ENCODE data around the gene ZNF649.
"Not testable (repeated sequence)": the region's sequence is repeated elsewhere in the genome, so short reads cannot be mapped to it uniquely, and the experiment has no call there.

Gene ZNF649

GRCh38 chr19:51904331-51905165 lies at the start of gene ZNF649:
ZNF649 (minus strand) TSS chr19:51905017; CDS start chr19:51900107, 4,910 bp downstream.
- DNase-seq (ENCODE audit: low spot score), result peak; percentile 77

DNA sequence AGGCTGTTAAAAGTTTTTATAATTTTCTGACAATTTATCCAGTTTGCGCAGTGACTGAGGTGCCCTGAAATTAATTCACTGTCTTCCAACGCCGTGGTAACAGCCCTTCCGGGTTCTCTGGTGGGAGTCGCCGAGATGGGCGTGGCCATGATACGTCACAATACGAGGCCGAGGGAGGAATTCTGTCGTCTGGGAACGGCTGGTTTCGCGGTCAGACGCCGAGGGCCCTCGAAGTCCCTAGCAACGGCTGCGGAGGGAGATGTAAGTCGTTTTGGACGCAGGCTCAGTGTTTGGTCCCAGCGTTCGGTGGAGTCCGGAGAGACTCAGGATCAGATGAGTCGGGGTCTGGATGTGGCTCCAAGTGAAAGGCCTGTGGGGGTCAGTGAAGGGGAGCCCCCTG lies 44.2 kb upstream of the ZNF649 start:
- DNase-seq (ENCODE audit: low spot score), result no peak

DNA sequence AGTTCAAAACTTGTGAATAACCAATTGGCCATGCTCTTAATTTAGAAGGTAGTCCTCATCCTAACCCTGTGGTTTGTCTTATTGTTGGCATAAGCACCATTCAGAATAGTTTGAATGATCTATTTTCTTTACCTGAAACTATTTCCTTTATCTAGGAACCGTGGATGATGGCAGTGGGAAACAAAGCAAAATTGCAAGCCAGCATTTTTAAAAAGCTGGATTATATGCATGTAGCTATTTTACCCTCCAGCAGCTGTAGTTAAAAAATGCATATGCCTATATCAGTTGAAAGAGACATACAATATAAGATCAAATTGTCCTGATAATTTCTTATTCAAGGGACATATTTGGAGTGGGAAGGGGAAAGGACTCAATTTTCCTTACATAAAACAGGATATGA lies 41.8 kb upstream of the ZNF649 start:
- DNase-seq (ENCODE audit: low spot score), result no peak

GRCh38 chr19:51944798-51945552 lies 40.2 kb upstream of the ZNF649 start:
- no peak for DNase-seq (ENCODE audit: low spot score)

- no peak for DNase-seq (ENCODE audit: low spot score)
Measured at GRCh38 chr19:51938936-51939335, 34.1 kb upstream of the ZNF649 start.

GRCh38 chr19:51931921-51932320 lies 27.1 kb upstream of the ZNF649 start:
- no peak for DNase-seq (ENCODE audit: low spot score)

GRCh38 chr19:51927859-51928258 lies 23.0 kb upstream of the ZNF649 start:
- DNase-seq (ENCODE audit: low spot score), result no peak

GRCh38 chr19:51926784-51927741 lies 22.2 kb upstream of the ZNF649 start, which contains the start of gene ZNF613:
ZNF613 (plus strand) TSS chr19:51927472; CDS start chr19:51936221, 8,749 bp downstream.
- DNase-seq (ENCODE audit: low spot score), result peak; percentile 89

GRCh38 chr19:51926426-51926783 lies 21.6 kb upstream of the ZNF649 start:
- DNase-seq (ENCODE audit: low spot score), result no peak

- no peak for DNase-seq (ENCODE audit: low spot score)
Measured at GRCh38 chr19:51921949-51922348, 17.1 kb upstream of the ZNF649 start.

DNA sequence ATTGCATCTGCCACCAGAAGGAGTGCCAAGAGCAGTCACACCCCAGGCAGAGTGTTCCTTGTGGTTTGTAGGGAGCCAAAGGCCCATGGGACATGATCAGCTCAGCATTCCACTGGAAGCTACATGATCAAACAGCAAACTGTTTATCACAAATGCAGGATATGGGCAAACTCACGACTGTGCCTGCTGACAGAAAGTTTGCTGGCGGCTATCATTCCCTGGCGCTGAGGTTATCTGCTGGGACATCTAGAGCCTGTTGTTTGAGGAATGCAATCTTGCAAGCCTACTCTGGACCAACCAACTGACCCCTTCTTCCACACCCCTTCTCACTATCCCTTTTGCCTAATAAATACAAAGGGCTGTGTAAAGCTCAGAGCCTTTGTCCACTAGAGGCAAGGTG lies 14.8 kb upstream of the ZNF649 start:
- no peak for DNase-seq (ENCODE audit: low spot score)

DNA sequence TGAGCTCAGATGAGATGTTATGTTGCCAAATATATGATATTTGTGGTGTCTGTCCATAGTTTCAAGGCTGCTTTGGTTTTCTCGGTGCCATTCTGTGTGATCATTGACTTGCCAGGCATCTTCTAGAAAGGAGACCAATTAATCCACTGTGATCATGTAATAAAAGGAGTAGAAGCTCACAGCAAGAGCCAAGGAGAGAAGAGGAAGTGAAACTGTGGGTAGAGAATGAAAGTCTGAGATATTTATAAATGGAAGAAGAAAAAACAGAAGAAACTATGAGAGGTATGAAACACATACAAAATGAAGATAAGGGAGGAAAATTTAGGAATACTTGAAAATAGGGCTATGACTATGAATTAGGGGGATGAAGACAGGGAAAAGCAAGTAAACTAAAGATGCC lies 11.3 kb upstream of the ZNF649 start:
- no peak for DNase-seq (ENCODE audit: low spot score)

DNA sequence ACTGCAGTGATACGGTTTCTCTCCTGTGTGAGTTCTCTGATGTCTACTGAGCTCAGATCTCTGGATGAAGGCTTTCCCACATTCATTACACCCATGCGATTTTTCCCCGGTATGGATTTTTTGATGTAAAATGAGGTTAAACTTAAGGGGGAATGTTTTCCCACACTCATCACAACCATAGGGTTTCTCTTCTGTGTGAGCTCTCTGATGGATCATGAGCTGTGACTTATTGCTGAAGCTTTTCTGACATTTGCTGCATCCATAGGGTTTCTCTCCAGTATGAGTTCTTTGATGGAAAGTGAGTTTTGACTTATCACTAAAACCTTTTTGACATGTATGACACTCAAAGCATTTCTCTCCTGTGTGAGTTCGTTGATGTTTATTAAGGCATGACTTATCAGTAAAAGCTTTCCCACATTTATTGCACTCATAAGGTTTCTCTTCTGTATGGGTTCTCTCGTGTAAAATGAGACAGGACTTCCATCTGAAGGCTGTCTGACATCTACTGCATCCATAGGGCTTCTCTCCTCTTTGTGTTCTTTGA lies 10.6 kb upstream of the ZNF649 start:
- no peak for DNase-seq (ENCODE audit: low spot score)

- DNase-seq (ENCODE audit: low spot score), result not testable (repeated sequence)
Measured at GRCh38 chr19:51907981-51908380, 3.2 kb upstream of the ZNF649 start.

DNA sequence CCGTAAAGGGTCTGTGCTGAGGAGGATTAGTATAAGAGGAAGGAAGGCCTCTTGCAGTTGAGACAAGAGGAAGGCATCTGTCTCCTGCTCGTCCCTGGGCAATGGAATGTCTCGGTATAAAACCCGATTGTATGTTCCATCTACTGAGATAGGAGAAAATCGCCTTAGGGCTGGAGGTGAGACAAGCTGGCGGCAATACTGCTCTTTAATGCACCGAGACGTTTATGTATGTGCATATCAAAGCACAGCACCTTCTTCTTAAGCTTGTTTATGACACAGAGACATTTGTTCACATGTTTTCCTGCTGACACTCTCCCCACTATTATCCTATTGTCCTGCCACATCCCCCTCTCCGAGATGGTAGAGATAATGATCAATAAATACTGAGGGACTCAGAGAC lies 1.3 kb upstream of the ZNF649 start:
- not testable (repeated sequence) for DNase-seq (ENCODE audit: low spot score)

DNA sequence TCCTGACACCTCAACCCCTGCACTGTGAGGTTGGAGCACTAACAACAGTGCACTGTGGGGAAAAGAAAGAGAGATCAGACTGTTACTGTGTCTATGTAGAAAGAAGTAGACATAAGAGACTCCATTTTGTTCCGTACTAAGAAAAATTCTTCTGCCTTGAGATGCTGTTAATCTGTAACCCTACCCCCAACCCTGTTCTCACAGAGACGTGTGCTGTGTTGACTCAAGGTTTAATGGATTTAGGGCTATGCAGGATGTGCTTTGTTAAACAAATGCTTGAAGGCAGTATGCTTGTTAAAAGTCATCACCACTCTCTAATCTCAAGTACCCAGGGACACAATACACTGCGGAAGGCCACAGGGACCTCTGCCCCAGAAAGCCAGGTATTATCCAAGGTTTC lies 822 bp upstream of the ZNF649 start:
- not testable (repeated sequence) for DNase-seq (ENCODE audit: low spot score)

DNA sequence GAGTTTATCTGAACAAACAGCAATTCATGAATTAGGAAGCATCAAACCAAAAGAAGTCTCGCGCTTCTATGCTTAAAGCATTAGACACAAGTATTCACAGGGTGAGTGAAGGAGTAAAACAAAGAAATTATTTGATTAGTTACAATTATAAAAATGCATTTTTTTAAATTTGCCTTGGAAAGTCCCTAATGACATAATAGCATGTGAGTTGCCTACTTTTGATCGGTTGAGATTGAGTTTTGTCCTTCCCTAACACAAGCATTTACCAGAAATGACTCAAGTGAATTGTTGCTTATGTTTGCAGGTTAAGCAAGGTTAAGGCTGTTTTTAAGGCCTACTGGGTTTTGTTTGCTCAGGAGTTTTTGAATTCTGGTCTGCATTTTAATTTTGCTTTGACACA lies 389 bp upstream of the ZNF649 start:
- no peak for DNase-seq (ENCODE audit: low spot score)

GRCh38 chr19:51903192-51903591 lies 1.6 kb downstream of the ZNF649 start:
- DNase-seq (ENCODE audit: low spot score), result no peak

- no peak for DNase-seq (ENCODE audit: low spot score)
Measured at GRCh38 chr19:51901860-51902259, 3.0 kb downstream of the ZNF649 start.

DNA sequence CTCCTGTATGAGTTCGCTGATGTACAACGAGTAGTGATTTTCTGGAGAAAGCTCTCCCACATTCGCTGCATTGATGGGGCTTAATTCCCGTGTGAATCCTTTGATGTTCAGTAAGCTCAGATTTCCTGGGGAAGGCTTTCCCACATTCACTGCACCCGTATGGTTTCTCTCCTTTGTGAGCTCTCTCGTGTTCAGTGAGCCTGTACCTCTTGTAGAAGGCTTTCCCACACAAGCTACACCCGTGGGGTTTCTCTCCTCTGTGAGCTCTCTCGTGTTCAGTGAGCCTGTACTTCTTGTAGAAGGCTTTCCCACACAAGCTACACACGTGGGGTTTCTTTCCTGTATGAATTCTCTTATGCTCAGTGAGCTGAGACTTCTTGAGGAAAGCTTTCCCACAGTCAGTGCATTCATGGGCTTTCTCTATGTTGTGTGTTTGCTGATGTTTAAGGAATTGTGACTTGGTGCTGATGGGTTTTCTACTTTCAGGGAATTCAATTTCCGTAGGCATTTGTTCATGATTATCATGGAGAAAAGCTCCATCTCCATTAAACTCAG lies 13.5 kb downstream of the ZNF649 start:
- no peak for DNase-seq (ENCODE audit: low spot score)

DNA sequence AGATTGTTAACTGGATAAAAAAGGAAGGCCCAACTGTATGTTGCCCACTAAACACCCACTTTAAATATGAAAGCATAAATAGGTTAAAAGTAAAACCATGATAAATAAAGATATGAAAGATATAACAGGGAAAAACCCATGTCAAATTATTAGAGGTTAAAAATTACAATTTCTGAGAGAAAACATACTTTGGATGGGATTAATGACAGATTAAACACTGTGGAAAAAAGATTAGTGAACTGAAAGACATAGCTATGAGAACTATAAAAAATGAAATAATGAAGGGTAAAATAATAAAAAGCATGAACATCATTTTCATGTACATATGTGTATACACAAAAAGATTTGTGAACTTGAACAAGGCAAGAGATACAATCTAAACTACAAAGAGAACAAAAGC lies 14.9 kb downstream of the ZNF649 start:
- DNase-seq (ENCODE audit: low spot score), result no peak
